ENCODE measurements around the gene TLCD2. TPM values are rescaled to one million over a fixed set of nuclear protein-coding genes. Genes with fewer than 3 reads are reported as not detected.
A peak's percentile ranks its signal among the peaks of the same experiment; 100 is the strongest.

TLCD2 gene
- total and polyA plus RNA-seq, 9 of the 15 experiments (the other 6 are each of a cell fraction or from before 2014, with no cell fraction given) = 0.10 to 0.89 (median 0.58) TPM

- TF ChIP-seq GTF2E2 (tag; IDR thresholded peaks at IDR 0.05) (no peak), FUS (optimal IDR thresholded peaks at IDR 0.05; ENCODE audit: low read depth, low read length) (no peak), RAD51 (IDR thresholded peaks at IDR 0.05; ENCODE audit: borderline replicate concordance, low read depth) (no peak), ATF6 (CRISPR knock-in tag; IDR thresholded peaks at IDR 0.05) (no peak), NFIC (IDR thresholded peaks at IDR 0.05) (peak; percentile 55; the same call in 1 of the 2 replicates), MCM7 (IDR thresholded peaks at IDR 0.05) (no peak), PTTG1 (tag; IDR thresholded peaks at IDR 0.05; ENCODE audit: low read depth) (no peak), JUN (IDR thresholded peaks at IDR 0.05; ENCODE audit: borderline replicate concordance, low read depth, low read length) (peak; percentile 48; the same call in 1 of the 2 replicates), JUN (CRISPR knock-in tag; IDR thresholded peaks at IDR 0.05; ENCODE audit: borderline replicate concordance) (no peak), HDGF (IDR thresholded peaks at IDR 0.05) (no peak), TCF15 (CRISPR knock-in tag; IDR thresholded peaks at IDR 0.05) (no peak), AFF1 (IDR thresholded peaks at IDR 0.05; ENCODE audit: low read depth in 1 of 2, partially characterized antibody in 2 of 2) (no peak), STAT5B (CRISPR knock-in tag; IDR thresholded peaks at IDR 0.05) (no peak), MAFK (IDR thresholded peaks at IDR 0.05; ENCODE audit: low read length) (no peak), ZNF766 (CRISPR knock-in tag; conservative IDR thresholded peaks at IDR 0.05) (no peak), SETDB1 (IDR thresholded peaks at IDR 0.05; ENCODE audit: low read length) (no peak), MAFG (tag; conservative IDR thresholded peaks at IDR 0.05) (no peak), NFE2L1 (tag; IDR thresholded peaks at IDR 0.05; ENCODE audit: borderline replicate concordance, low read depth) (no peak), ZNF277 (CRISPR knock-in tag; IDR thresholded peaks at IDR 0.05; ENCODE audit: borderline replicate concordance) (no peak)
Observed at GRCh38 chr17:1714980-1715802, 5.0 kb upstream of the TLCD2 start (continued).
